CD14-positive monocyte (primary cell): ENCODE data around the gene TSHZ2. TPM values are rescaled to one million over a fixed set of nuclear protein-coding genes. Genes with fewer than 3 reads are reported as not detected.

Source experiments
- DNase-seq, 3 donors: peaks; one replicate each; pipeline ENCODE4 v3.0.0-alpha.2; 2011 to 2022
- H2AFZ ChIP-seq: 2 replicates; pipeline ENCODE4 v1.6.0; 2012; ENCODE audit warnings: mild to moderate bottlenecking, low read depth, low read length, inconsistent platforms; ENCODE audit not compliant: insufficient read depth, poor library complexity, severe bottlenecking
- H3K27ac ChIP-seq, 2 donors: 1 replicate in 1 of 2; 2 replicates in 1 of 2; pipeline ENCODE4 v1.5.1; 2012 to 2013; ENCODE audit warnings: low read length in 2 of 2, control low read depth in 1 of 2, inconsistent platforms in 1 of 2, low read depth in 1 of 2, mild to moderate bottlenecking in 1 of 2
- H3K27me3 ChIP-seq, 2 donors: one replicate each; pipeline versions ENCODE4 v1.6.0 to v1.6.1; 2011 to 2013; ENCODE audit warnings: low read length in 2 of 2; ENCODE audit not compliant: control insufficient read depth in 2 of 2, insufficient read depth in 2 of 2
- H3K36me3 ChIP-seq, 2 donors: replicated peaks in 1 of 2; 1 replicate in 1 of 2; 2 replicates in 1 of 2; pipeline versions ENCODE4 v1.5.1 to v1.6.1; 2012 to 2013; ENCODE audit warnings: low read length in 2 of 2, control low read depth in 1 of 2, inconsistent platforms in 1 of 2, mild to moderate bottlenecking in 1 of 2; ENCODE audit not compliant: insufficient read depth in 2 of 2, control insufficient read depth in 1 of 2
- H3K4me1 ChIP-seq, 2 donors: 1 replicate in 1 of 2; 2 replicates in 1 of 2; pipeline versions ENCODE4 v1.5.1 to v1.6.1; 2012 to 2013; ENCODE audit warnings: low read length in 2 of 2, control low read depth in 1 of 2, inconsistent platforms in 1 of 2, mild to moderate bottlenecking in 1 of 2, moderate library complexity in 1 of 2; ENCODE audit not compliant: insufficient read depth in 2 of 2, control insufficient read depth in 1 of 2
- H3K4me2 ChIP-seq: replicated peaks from 2 replicates; pipeline ENCODE3; 2012; ENCODE audit warnings: low read length, moderate library complexity, mild to moderate bottlenecking; ENCODE audit not compliant: poor library complexity, severe bottlenecking; ENCODE audit errors: extremely low read depth
- H3K4me3 ChIP-seq, 3 experiments: fragments of 200-600 bp in 1 of 3; sonication (generic) in 1 of 3; replicated peaks in 1 of 3; 1 replicate in 2 of 3; 2 replicates in 1 of 3; pipeline ENCODE4 v1.5.1; 2011 to 2013; ENCODE audit warnings: low read length in 3 of 3, mild to moderate bottlenecking in 3 of 3, control low read depth in 2 of 3, low read depth in 2 of 3, inconsistent platforms in 1 of 3, moderate library complexity in 1 of 3
- H3K79me2 ChIP-seq: 2 replicates; pipeline ENCODE4 v1.6.0; 2012; ENCODE audit warnings: mild to moderate bottlenecking, control low read depth, inconsistent platforms, low read length, moderate library complexity; ENCODE audit not compliant: insufficient read depth
- H3K9ac ChIP-seq: 2 replicates; pipeline ENCODE4 v1.6.0; 2017; ENCODE audit warnings: low read length, mild to moderate bottlenecking; ENCODE audit not compliant: insufficient read depth, poor library complexity, severe bottlenecking
- H3K9me3 ChIP-seq, 2 donors: replicated peaks in 1 of 2; 1 replicate in 1 of 2; 2 replicates in 1 of 2; pipeline versions ENCODE4 v1.5.1 to v1.6.1; 2012 to 2013; ENCODE audit warnings: low read length in 2 of 2, control low read depth in 1 of 2; ENCODE audit not compliant: control insufficient read depth in 1 of 2, insufficient read depth in 1 of 2
- H4K20me1 ChIP-seq: 2 replicates; pipeline ENCODE4 v1.6.0; 2012; ENCODE audit warnings: mild to moderate bottlenecking, low read length, control low read depth, moderate library complexity; ENCODE audit not compliant: insufficient read depth
- H3K27ac Mint-ChIP-seq, 7 donors: one replicate each; pipeline ENCODE4 v1.8.0; 2020; ENCODE audit warnings: mild to moderate bottlenecking in 7 of 7, mixed read lengths in 7 of 7, moderate library complexity in 6 of 7, inconsistent platforms in 2 of 7
- H3K27me3 Mint-ChIP-seq, 3 donors: one replicate each; pipeline ENCODE4 v1.8.0; 2021 to 2022; ENCODE audit warnings: low read depth in 3 of 3, mild to moderate bottlenecking in 3 of 3, mixed read lengths in 3 of 3, moderate library complexity in 3 of 3, inconsistent platforms in 1 of 3
- H3K36me3 Mint-ChIP-seq, 2 donors: one replicate each; pipeline ENCODE4 v1.8.0; 2020; ENCODE audit warnings: mixed read lengths in 2 of 2, inconsistent platforms in 1 of 2, mild to moderate bottlenecking in 1 of 2
- H3K4me1 Mint-ChIP-seq: one replicate; pipeline ENCODE4 v1.8.0; 2020; ENCODE audit warnings: mild to moderate bottlenecking, mixed read lengths
- H3K4me3 Mint-ChIP-seq, 2 donors: one replicate each; pipeline ENCODE4 v1.8.0; 2020; ENCODE audit warnings: mild to moderate bottlenecking in 2 of 2, mixed read lengths in 2 of 2, moderate library complexity in 1 of 2
- H3K9me3 Mint-ChIP-seq, 7 donors: one replicate each; pipeline ENCODE4 v1.8.0; 2020 to 2022; ENCODE audit warnings: mixed read lengths in 7 of 7, mild to moderate bottlenecking in 6 of 7, moderate library complexity in 6 of 7, inconsistent platforms in 2 of 7
- CTCF ChIP-seq: fragments of 200-600 bp; IDR thresholded peaks from one replicate; pipeline ENCODE4 v1.8.0; 2022; ENCODE audit warnings: antibody characterized with exemption, mild to moderate bottlenecking
- WGBS: methylation state at CpG from one replicate; pipeline ENCODE4 v1.1.5; 2013; ENCODE audit warnings: missing lambda C conversion rate; ENCODE audit not compliant: insufficient coverage; 5-methylcytosine and 5-hydroxymethylcytosine counted together
- intact Hi-C, 2 donors: fragments of 100-400 bp; cut with micrococcal nuclease; formaldehyde crosslinking; loops; one replicate each; pipeline versions ENCODE4 v1.15.0 to v1.15.1; 2023
- polyA plus RNA-seq, 3 donors: library from polyadenylated mRNA; depleted of rRNA in 1 of 3; unstranded in 2 of 3; stranded (reverse) in 1 of 3; fragments of 300-500 nt in 2 of 3; fragments of >200 nt in 1 of 3; fragmentation: Illumina TruSeq in 2 of 3; gene quantifications; 1 replicate in 2 of 3; 2 replicates in 1 of 3; pipeline ENCODE4 v1.2.3, GENCODE V29; 2012 to 2021

Gene TSHZ2
- polyA plus RNA-seq, 3 donors = not detected

DNA sequence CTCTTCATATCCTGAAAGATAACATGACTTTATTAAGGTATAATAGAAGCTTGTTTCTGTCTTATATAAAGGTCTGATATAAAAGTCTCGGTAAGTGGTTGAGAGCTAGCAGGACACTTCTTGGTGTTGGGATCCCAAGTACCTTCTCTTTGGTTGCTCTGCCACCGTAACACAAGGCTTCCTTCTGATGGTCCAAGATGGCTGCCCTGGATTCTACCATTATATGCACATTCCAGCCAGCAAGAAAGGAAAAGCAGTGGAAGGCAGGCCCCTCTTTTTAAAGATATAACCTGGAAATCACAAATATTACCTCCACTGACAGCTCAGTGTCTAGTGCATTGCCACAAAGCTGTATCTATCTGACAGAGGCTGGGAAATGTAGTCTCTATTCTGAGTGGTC, 75.0 kb downstream of the TSHZ2 start:
- Histone ChIP-seq H3K27me3 (no peaks in the 10 kb centered on the region), H3K4me3 (no peak overlapping the region), H4K20me1 (no peaks in the 10 kb centered on the region), H2AFZ (no peak overlapping the region), H3K4me1 (no peaks in the 10 kb centered on the region), H3K9ac (no peak overlapping the region), H3K27ac (no peak overlapping the region), H3K9me3 (peaks cover 0 to 5% of the 10 kb centered on the region in 2 donors), H3K79me2 (no peaks in the 10 kb centered on the region), H3K36me3 (no peaks in the 10 kb centered on the region), H3K4me2 (no peak overlapping the region)
- no peak for TF ChIP-seq CTCF
- Mint-ChIP-seq H3K4me1 (no peaks in the 10 kb centered on the region), H3K27ac (no peak overlapping the region), H3K36me3 (no peaks in the 10 kb centered on the region), H3K27me3 (peaks cover 0 to 3% (median 0%) of the 10 kb centered on the region in 3 donors), H3K4me3 (no peak overlapping the region), H3K9me3 (peaks cover 0 to 16% (median 2%) of the 10 kb centered on the region in 7 donors)
- DNase-seq = no peak
- 100% methylated on average over 2 of the region's 2 CpGs for WGBS
- intact Hi-C loops = no loop called here

DNA sequence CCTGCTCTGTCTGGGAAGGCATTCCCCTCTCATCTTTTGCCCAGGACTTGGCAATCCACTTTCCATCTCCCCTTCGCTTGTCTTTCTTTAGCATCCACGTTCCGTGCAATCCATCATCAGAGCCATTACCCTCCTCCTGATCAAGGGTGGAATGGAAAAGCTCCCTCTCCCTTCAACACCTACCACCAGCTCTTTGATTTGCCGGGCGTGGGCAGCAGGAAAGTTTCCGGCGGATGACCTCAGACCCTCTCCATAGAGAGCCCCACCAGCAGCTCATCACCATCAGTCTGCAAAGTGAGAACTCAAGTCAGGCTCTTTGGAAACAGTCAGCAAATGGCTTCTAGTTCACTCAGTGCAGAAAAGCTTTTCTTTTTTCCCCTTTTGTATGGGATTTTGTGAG, 76.2 kb downstream of the TSHZ2 start:
- Mint-ChIP-seq H3K27ac (no peak overlapping the region), H3K4me3 (no peak overlapping the region), H3K36me3 (no peaks in the 10 kb centered on the region), H3K27me3 (peaks cover 0 to 3% (median 0%) of the 10 kb centered on the region in 3 donors), H3K4me1 (no peaks in the 10 kb centered on the region), H3K9me3 (peaks cover 0 to 16% (median 2%) of the 10 kb centered on the region in 7 donors)
- Histone ChIP-seq H4K20me1 (no peaks in the 10 kb centered on the region), H3K9ac (no peak overlapping the region), H3K27ac (no peak overlapping the region), H3K4me2 (no peak overlapping the region), H3K4me3 (no peak overlapping the region), H3K27me3 (no peaks in the 10 kb centered on the region), H3K79me2 (no peaks in the 10 kb centered on the region), H3K4me1 (no peaks in the 10 kb centered on the region), H2AFZ (no peak overlapping the region), H3K36me3 (no peaks in the 10 kb centered on the region), H3K9me3 (peaks cover 0 to 5% of the 10 kb centered on the region in 2 donors)
- 70% methylated on average over 5 of the region's 7 CpGs for WGBS
- DNase-seq = no peak
- no peak for TF ChIP-seq CTCF
- intact Hi-C loops = no loop called here
